Measurements from ENCODE around the gene MAG.

The MAG gene

GRCh38 chr19:35290381-35291127 is 1.4 kb upstream of the MAG start:
- H3K4me3 ChIP-seq (ENCODE audit: low read length): no peak overlapping the region
- H3K36me3 ChIP-seq (ENCODE audit: insufficient read depth, low read depth, low read length): no peaks in the 10 kb centered on the region
- H3K4me1 ChIP-seq (ENCODE audit: insufficient read depth, low read length): no peaks in the 10 kb centered on the region; the same call in 1 of the 2 replicates
- H3K27ac ChIP-seq (ENCODE audit: low read length): no peak overlapping the region
- no peak overlapping the region for H3K9ac ChIP-seq (ENCODE audit: low read depth, low read length)
- H3K9me3 ChIP-seq (ENCODE audit: insufficient read depth, low read depth, low read length): no peaks in the 10 kb centered on the region
- 0 out of 2 replicates have a peak, but pooled peaks cover 5% of the 10 kb centered on the region for H3K27me3 ChIP-seq (ENCODE audit: insufficient read depth, low read length)

- no peaks in the 10 kb centered on the region for H3K9me3 ChIP-seq (ENCODE audit: insufficient read depth, low read depth, low read length)
- H3K27ac ChIP-seq (ENCODE audit: low read length): no peak overlapping the region
- no peak overlapping the region for H3K9ac ChIP-seq (ENCODE audit: low read depth, low read length)
- H3K36me3 ChIP-seq (ENCODE audit: insufficient read depth, low read depth, low read length): no peaks in the 10 kb centered on the region
- no peak overlapping the region for H3K4me3 ChIP-seq (ENCODE audit: low read length)
- H3K27me3 ChIP-seq (ENCODE audit: insufficient read depth, low read length): 0 out of 2 replicates have a peak, but pooled peaks cover 5% of the 10 kb centered on the region
- H3K4me1 ChIP-seq (ENCODE audit: insufficient read depth, low read length): no peaks in the 10 kb centered on the region; the same call in 1 of the 2 replicates
Observed at GRCh38 chr19:35291259-35291658, 702 bp upstream of the MAG start.

GRCh38 chr19:35292421-35293362 is 731 bp downstream of the MAG start:
- 0 out of 2 replicates have a peak, but pooled peaks cover 5% of the 10 kb centered on the region for H3K27me3 ChIP-seq (ENCODE audit: insufficient read depth, low read length)
- no peaks in the 10 kb centered on the region; the same call in 1 of the 2 replicates for H3K4me1 ChIP-seq (ENCODE audit: insufficient read depth, low read length)
- no peaks in the 10 kb centered on the region for H3K36me3 ChIP-seq (ENCODE audit: insufficient read depth, low read depth, low read length)
- H3K9ac ChIP-seq (ENCODE audit: low read depth, low read length): no peak overlapping the region
- no peaks in the 10 kb centered on the region for H3K9me3 ChIP-seq (ENCODE audit: insufficient read depth, low read depth, low read length)
- no peak overlapping the region for H3K4me3 ChIP-seq (ENCODE audit: low read length)
- no peak overlapping the region for H3K27ac ChIP-seq (ENCODE audit: low read length)

- 0 out of 2 replicates have a peak, but pooled peaks cover 5% of the 10 kb centered on the region for H3K27me3 ChIP-seq (ENCODE audit: insufficient read depth, low read length)
- H3K27ac ChIP-seq (ENCODE audit: low read length): no peak overlapping the region
- H3K4me3 ChIP-seq (ENCODE audit: low read length): no peak overlapping the region
- H3K36me3 ChIP-seq (ENCODE audit: insufficient read depth, low read depth, low read length): no peaks in the 10 kb centered on the region
- H3K4me1 ChIP-seq (ENCODE audit: insufficient read depth, low read length): no peaks in the 10 kb centered on the region; the same call in 1 of the 2 replicates
- H3K9ac ChIP-seq (ENCODE audit: low read depth, low read length): no peak overlapping the region
- H3K9me3 ChIP-seq (ENCODE audit: insufficient read depth, low read depth, low read length): no peaks in the 10 kb centered on the region
Observed at GRCh38 chr19:35293363-35293739, 1.4 kb downstream of the MAG start.

- no peak overlapping the region for H3K27ac ChIP-seq (ENCODE audit: low read length)
- H3K36me3 ChIP-seq (ENCODE audit: insufficient read depth, low read depth, low read length): no peaks in the 10 kb centered on the region
- H3K4me1 ChIP-seq (ENCODE audit: insufficient read depth, low read length): no peaks in the 10 kb centered on the region; the same call in 1 of the 2 replicates
- H3K9ac ChIP-seq (ENCODE audit: low read depth, low read length): no peak overlapping the region
- H3K4me3 ChIP-seq (ENCODE audit: low read length): no peak overlapping the region
- H3K9me3 ChIP-seq (ENCODE audit: insufficient read depth, low read depth, low read length): no peaks in the 10 kb centered on the region
- 0 out of 2 replicates have a peak, but pooled peaks cover 5% of the 10 kb centered on the region for H3K27me3 ChIP-seq (ENCODE audit: insufficient read depth, low read length)
Observed at GRCh38 chr19:35293808-35294207, 1.8 kb downstream of the MAG start.

GRCh38 chr19:35294328-35294727 is 2.4 kb downstream of the MAG start:
- no peaks in the 10 kb centered on the region for H3K36me3 ChIP-seq (ENCODE audit: insufficient read depth, low read depth, low read length)
- H3K9me3 ChIP-seq (ENCODE audit: insufficient read depth, low read depth, low read length): no peaks in the 10 kb centered on the region
- no peak overlapping the region for H3K27ac ChIP-seq (ENCODE audit: low read length)
- H3K4me1 ChIP-seq (ENCODE audit: insufficient read depth, low read length): no peaks in the 10 kb centered on the region; the same call in 1 of the 2 replicates
- H3K9ac ChIP-seq (ENCODE audit: low read depth, low read length): no peak overlapping the region
- no peak overlapping the region for H3K4me3 ChIP-seq (ENCODE audit: low read length)
- H3K27me3 ChIP-seq (ENCODE audit: insufficient read depth, low read length): 0 out of 2 replicates have a peak, but pooled peaks cover 5% of the 10 kb centered on the region

- Histone ChIP-seq H3K27ac (ENCODE audit: low read length) (no peak overlapping the region), H3K9ac (ENCODE audit: low read depth, low read length) (no peak overlapping the region), H3K4me1 (ENCODE audit: insufficient read depth, low read length) (no peaks in the 10 kb centered on the region; the same call in 1 of the 2 replicates), H3K4me3 (ENCODE audit: low read length) (no peak overlapping the region), H3K9me3 (ENCODE audit: insufficient read depth, low read depth, low read length) (no peaks in the 10 kb centered on the region), H3K27me3 (ENCODE audit: insufficient read depth, low read length) (0 out of 2 replicates have a peak, but pooled peaks cover 5% of the 10 kb centered on the region), H3K36me3 (ENCODE audit: insufficient read depth, low read depth, low read length) (no peaks in the 10 kb centered on the region)
Observed at GRCh38 chr19:35294859-35295791, 3.2 kb downstream of the MAG start.

GRCh38 chr19:35295792-35296462 is 4.0 kb downstream of the MAG start:
- 0 out of 2 replicates have a peak, but pooled peaks cover 5% of the 10 kb centered on the region for H3K27me3 ChIP-seq (ENCODE audit: insufficient read depth, low read length)
- no peaks in the 10 kb centered on the region; the same call in 1 of the 2 replicates for H3K4me1 ChIP-seq (ENCODE audit: insufficient read depth, low read length)
- H3K36me3 ChIP-seq (ENCODE audit: insufficient read depth, low read depth, low read length): no peaks in the 10 kb centered on the region

GRCh38 chr19:35296644-35297514 is 4.9 kb downstream of the MAG start:
- H3K9me3 ChIP-seq (ENCODE audit: insufficient read depth, low read depth, low read length): no peaks in the 10 kb centered on the region
- H3K36me3 ChIP-seq (ENCODE audit: insufficient read depth, low read depth, low read length): no peaks in the 10 kb centered on the region
- H3K4me3 ChIP-seq (ENCODE audit: low read length): no peak overlapping the region
- no peaks in the 10 kb centered on the region; the same call in 1 of the 2 replicates for H3K4me1 ChIP-seq (ENCODE audit: insufficient read depth, low read length)
- no peak overlapping the region for H3K27ac ChIP-seq (ENCODE audit: low read length)
- H3K9ac ChIP-seq (ENCODE audit: low read depth, low read length): no peak overlapping the region
- 0 out of 2 replicates have a peak, but pooled peaks cover 5% of the 10 kb centered on the region for H3K27me3 ChIP-seq (ENCODE audit: insufficient read depth, low read length)

More at GRCh38 chr19:35295792-35296462, 4.0 kb downstream of the MAG start:
- no peak overlapping the region for H3K9ac ChIP-seq (ENCODE audit: low read depth, low read length)
- H3K9me3 ChIP-seq (ENCODE audit: insufficient read depth, low read depth, low read length): no peaks in the 10 kb centered on the region
- no peak overlapping the region for H3K4me3 ChIP-seq (ENCODE audit: low read length)
- H3K27ac ChIP-seq (ENCODE audit: low read length): no peak overlapping the region

- Histone ChIP-seq H3K4me1 (ENCODE audit: insufficient read depth, low read length) (no peaks in the 10 kb centered on the region; the same call in 1 of the 2 replicates), H3K27me3 (ENCODE audit: insufficient read depth, low read length) (0 out of 2 replicates have a peak, but pooled peaks cover 5% of the 10 kb centered on the region), H3K36me3 (ENCODE audit: insufficient read depth, low read depth, low read length) (no peaks in the 10 kb centered on the region), H3K4me3 (ENCODE audit: low read length) (no peak overlapping the region), H3K9ac (ENCODE audit: low read depth, low read length) (no peak overlapping the region), H3K9me3 (ENCODE audit: insufficient read depth, low read depth, low read length) (no peaks in the 10 kb centered on the region), H3K27ac (ENCODE audit: low read length) (no peak overlapping the region)
Observed at GRCh38 chr19:35297515-35297848, 5.5 kb downstream of the MAG start.
